HepG2 (cell line): ENCODE measurements around the gene MTREX. TPM values are rescaled to one million over a fixed set of nuclear protein-coding genes. Genes with fewer than 3 reads are reported as not detected.

Source experiments
- ATAC-seq: fragments of 200-7000 bp; cut with Tn5 transposase; 3 replicates; pipeline ENCODE4 v1.9.1; 2020; ENCODE audit warnings: mild to moderate bottlenecking, moderate library complexity
- BruUV-seq: library from RNA; stranded (reverse); fragments of 400-500 nt; replicated peaks from 2 replicates; lab custom pipeline; 2021; lab: Mats Ljungman, UMichigan
- CTCF ChIA-PET: fragments of 300-600 bp; formaldehyde crosslinking; extraction: SDS; loops from one replicate; lab custom pipeline; 2021; ENCODE audit warnings: low total read pairs, inconsistent platforms, low intra/inter-chr PET ratio; lab: Yijun Ruan, JAX
- POLR2A ChIA-PET: fragments of 350-600 bp; sonication (Branson Sonifier 250); formaldehyde crosslinking; loops from one replicate; lab custom pipeline; 2020; ENCODE audit warnings: antibody characterized with exemption, inconsistent platforms; lab: Yijun Ruan, JAX
- DNase-seq: peaks from one replicate; pipeline ENCODE4 v3.0.0-alpha.2; 2015; ENCODE audit warnings: low spot score
- FAIRE-seq: peaks from 3 replicates; lab custom pipeline; 2011; peaks lifted over from hg19 to GRCh38; lab: Jason Lieb, UNC
- H2AFZ ChIP-seq: one replicate; pipeline ENCODE4 v1.6.1; 2011; ENCODE audit warnings: low read length, inconsistent platforms
- H3K27ac ChIP-seq: fragments of 300-600 bp; 3 replicates; pipeline ENCODE4 v1.8.0; 2011; ENCODE audit warnings: mixed run types, mild to moderate bottlenecking, mixed read lengths, low read length, inconsistent platforms; ENCODE audit not compliant: insufficient read depth; ENCODE audit errors: extremely low read length
- H3K27me3 ChIP-seq, 2 experiments: fragments of 200-600 bp in 1 of 2; 2 replicates in 1 of 2; 3 replicates in 1 of 2; pipeline versions ENCODE4 v1.6.0 to v1.8.0; 2011; ENCODE audit warnings: low read length in 2 of 2, mild to moderate bottlenecking in 2 of 2, moderate library complexity in 2 of 2, inconsistent platforms in 1 of 2; ENCODE audit not compliant: insufficient read depth in 2 of 2, control insufficient read depth in 1 of 2
- H3K36me3 ChIP-seq, 2 experiments: fragments of 200-600 bp in 1 of 2; replicated peaks in 1 of 2; 2 replicates in 1 of 2; 3 replicates in 1 of 2; pipeline versions ENCODE4 v1.5.1 to v1.8.0; 2011; ENCODE audit warnings: low read length in 2 of 2, inconsistent platforms in 1 of 2; ENCODE audit not compliant: insufficient read depth in 2 of 2, control insufficient read depth in 1 of 2
- H3K4me1 ChIP-seq: 2 replicates; pipeline ENCODE4 v1.5.1; 2012; ENCODE audit warnings: low read length, inconsistent platforms; ENCODE audit not compliant: insufficient read depth
- H3K4me2 ChIP-seq: 2 replicates; pipeline ENCODE4 v1.6.0; 2011; ENCODE audit warnings: low read depth, low read length, inconsistent platforms
- H3K4me3 ChIP-seq, 3 experiments: fragments of 200-600 bp in 1 of 3; sonication (generic), shearing (Covaris generic) in 1 of 3; replicated peaks in 1 of 3; 2 replicates each; pipeline ENCODE4 v1.5.1; 2011 to 2016; ENCODE audit warnings: low read length in 3 of 3, inconsistent platforms in 2 of 3, low read depth in 2 of 3, mild to moderate bottlenecking in 2 of 3, control low read depth in 1 of 3, mixed read lengths in 1 of 3; ENCODE audit not compliant: insufficient read depth in 1 of 3
- H3K79me2 ChIP-seq: one replicate; pipeline ENCODE4 v1.6.1; 2011; ENCODE audit warnings: low read length, inconsistent platforms; ENCODE audit not compliant: insufficient read depth
- H3K9ac ChIP-seq: 2 replicates; pipeline ENCODE4 v1.6.0; 2011; ENCODE audit warnings: mild to moderate bottlenecking, low read depth, low read length, inconsistent platforms; ENCODE audit not compliant: insufficient read depth
- H3K9me3 ChIP-seq: 2 replicates; pipeline ENCODE4 v1.5.1; 2012; ENCODE audit warnings: mild to moderate bottlenecking, low read length
- H4K20me1 ChIP-seq: 2 replicates; pipeline ENCODE4 v1.6.0; 2011; ENCODE audit warnings: inconsistent platforms, mild to moderate bottlenecking, low read length, moderate library complexity; ENCODE audit not compliant: insufficient read depth
- CEBPG ChIP-seq: IDR thresholded peaks from 2 replicates; pipeline ENCODE4 v1.6.1; 2016
- DMAP1 ChIP-seq: IDR thresholded peaks from 2 replicates; pipeline ENCODE4 v1.6.1; 2016
- E2F1 ChIP-seq: sonication (generic); formaldehyde crosslinking; IDR thresholded peaks from 2 replicates; pipeline ENCODE4 v1.5.0; 2020; ENCODE audit warnings: missing genetic modification reagents
- HES4 ChIP-seq: sonication (generic); formaldehyde crosslinking; IDR thresholded peaks from 2 replicates; pipeline ENCODE4 v1.9.0; 2021; ENCODE audit warnings: mild to moderate bottlenecking, missing genetic modification reagents, borderline replicate concordance
- KLF16 ChIP-seq, 2 experiments: sonication (generic) in 1 of 2; formaldehyde crosslinking in 1 of 2; IDR thresholded peaks; 2 replicates each; pipeline versions ENCODE4 v1.6.1 to v1.8.0; 2016 to 2023; ENCODE audit warnings: missing genetic modification reagents in 2 of 2, missing compliant biosample characterization in 1 of 2
- MAFG ChIP-seq: sonication (generic); formaldehyde crosslinking; IDR thresholded peaks from 2 replicates; pipeline ENCODE4 v1.5.1; 2020; ENCODE audit warnings: mild to moderate bottlenecking, missing genetic modification reagents
- MED13 ChIP-seq: sonication (generic); formaldehyde crosslinking; IDR thresholded peaks from 2 replicates; pipeline ENCODE4 v1.5.0; 2020; ENCODE audit warnings: missing genetic modification reagents
- NBN ChIP-seq: fragments of 450-650 bp; conservative IDR thresholded peaks from 2 replicates; pipeline ENCODE4 v1.6.1; 2017
- NFIC ChIP-seq: IDR thresholded peaks from 2 replicates; pipeline ENCODE4 v1.6.1; 2012; ENCODE audit warnings: mild to moderate bottlenecking, low read length, inconsistent platforms
- NR3C1 ChIP-seq: sonication (generic); formaldehyde crosslinking; IDR thresholded peaks from 2 replicates; pipeline ENCODE4 v1.4.0; 2020; ENCODE audit warnings: missing genetic modification reagents
- SALL1 ChIP-seq: sonication (generic); formaldehyde crosslinking; IDR thresholded peaks from 2 replicates; pipeline ENCODE4 v1.8.0; 2022; ENCODE audit warnings: mild to moderate bottlenecking, missing genetic modification reagents
- SMAD3 ChIP-seq: sonication (generic); formaldehyde crosslinking; IDR thresholded peaks from 2 replicates; pipeline ENCODE4 v1.4.0; 2020; ENCODE audit warnings: missing genetic modification reagents
- SP5 ChIP-seq: IDR thresholded peaks from 2 replicates; pipeline ENCODE4 v1.6.1; 2016; ENCODE audit warnings: low read depth, borderline replicate concordance
- ZBTB43 ChIP-seq: sonication (generic); formaldehyde crosslinking; conservative IDR thresholded peaks from 2 replicates; pipeline ENCODE4 v1.4.0; 2020; ENCODE audit warnings: missing genetic modification reagents
- ZFP41 ChIP-seq: sonication (generic); formaldehyde crosslinking; IDR thresholded peaks from 2 replicates; pipeline ENCODE4 v1.4.0; 2020; ENCODE audit warnings: mild to moderate bottlenecking, missing genetic modification reagents, borderline replicate concordance
- ZNF282 ChIP-seq: fragments of 450-650 bp; IDR thresholded peaks from 2 replicates; pipeline ENCODE4 v1.6.1; 2018; ENCODE audit not compliant: partially characterized antibody
- ZNF598 ChIP-seq: sonication (generic); formaldehyde crosslinking; IDR thresholded peaks from 2 replicates; pipeline ENCODE4 v1.5.1; 2020; ENCODE audit warnings: mild to moderate bottlenecking, missing genetic modification reagents, borderline replicate concordance
- ZNF644 ChIP-seq: IDR thresholded peaks from 2 replicates; pipeline ENCODE4 v1.6.1; 2016; ENCODE audit warnings: low read depth
- ZNF713 ChIP-seq: sonication (generic); formaldehyde crosslinking; IDR thresholded peaks from 2 replicates; pipeline ENCODE4 v1.4.0; 2020; ENCODE audit warnings: mild to moderate bottlenecking, missing genetic modification reagents
- ZNF792 ChIP-seq: IDR thresholded peaks from 2 replicates; pipeline ENCODE4 v1.6.1; 2016
- WGBS: methylation state at CpG from one replicate; pipeline ENCODE4 v1.1.6; 2017; ENCODE audit warnings: low lambda C conversion rate; 5-methylcytosine and 5-hydroxymethylcytosine counted together
- in situ Hi-C: cut with HindIII; loops from 2 replicates; pipeline ENCODE4 v1.10.0; 2017; ENCODE audit warnings: low pct_unique_long_range_greater_than_20kb; ENCODE audit not compliant: extremely low pct_ligation_motif_present
- intact Hi-C: fragments of 100-400 bp; cut with micrococcal nuclease; formaldehyde crosslinking; loops from one replicate; pipeline ENCODE4 v1.10.0; 2022; ENCODE audit not compliant: unreplicated experiment
- polyA plus RNA-seq, 8 experiments: library from polyadenylated mRNA; depleted of rRNA in 3 of 8; stranded (reverse) in 7 of 8; unstranded in 1 of 8; fragments of >200 nt; fragmentation: Illumina TruSeq in 4 of 8; extraction: Trizol in 4 of 8; gene quantifications; 2 replicates each; pipeline versions ENCODE4 v1.2.1 to v1.2.3, GENCODE V29; 2011 to 2016; ENCODE audit warnings: low read depth in 4 of 8, missing spikeins in 1 of 8, mixed read lengths in 1 of 8; ENCODE audit not compliant: insufficient read depth in 1 of 8
- total RNA-seq, 5 experiments: library from RNA; depleted of rRNA; stranded (reverse); fragments of >200 nt; fragmentation: Illumina TruSeq; extraction: Trizol; gene quantifications; 2 replicates each; pipeline ENCODE4 v1.2.3, GENCODE V29; 2016; ENCODE audit warnings: low read depth in 1 of 5

Gene MTREX
- total and polyA plus RNA-seq, 2 of the 13 experiments (the other 11 are each of a cell fraction or from before 2014, with no cell fraction given), result 16.4 to 91.5 TPM

GRCh38 chr5:55331321-55331720 lies 23.5 kb downstream of the MTREX start:
- ATAC-seq (no peak), FAIRE-seq (no peak), DNase-seq (no peak)
- CTCF ChIA-PET, result no interaction called here
- H3K79me2 ChIP-seq, result peaks cover 34% of the 10 kb centered on the region
- BruUV-seq, result no TSS peak
- no peaks in the 10 kb centered on the region for H3K27me3 ChIP-seq
- 0 out of 2 replicates have a peak, but pooled peaks cover 2% of the 10 kb centered on the region for H4K20me1 ChIP-seq
- H2AFZ ChIP-seq, result no peak overlapping the region
- POLR2A ChIA-PET, result no interaction called here
- H3K9me3 ChIP-seq, result no peaks in the 10 kb centered on the region
- TF ChIP-seq NFIC (no peak), SP5 (CRISPR knock-in tag) (no peak), CEBPG (CRISPR knock-in tag) (no peak), MAFG (CRISPR knock-in tag) (no peak), ZNF282 (no peak), E2F1 (CRISPR knock-in tag) (no peak), SALL1 (no peak), ZNF792 (CRISPR knock-in tag) (no peak), NBN (no peak), MED13 (CRISPR knock-in tag) (no peak), NR3C1 (CRISPR knock-in tag) (no peak), ZNF713 (CRISPR knock-in tag) (no peak), SMAD3 (CRISPR knock-in tag) (no peak), ZNF598 (no peak), ZFP41 (CRISPR knock-in tag) (no peak), ZBTB43 (no peak), DMAP1 (CRISPR knock-in tag) (no peak), KLF16 (CRISPR knock-in tag; IDR thresholded peaks at IDR 0.05) (no peak), ZNF644 (CRISPR knock-in tag) (no peak), HES4 (CRISPR knock-in tag) (no peak)
- no peak overlapping the region for H3K27ac ChIP-seq
- 96% methylated on average over 3 of the region's 3 CpGs for WGBS
- no peaks in the 10 kb centered on the region for H3K4me1 ChIP-seq
- intact Hi-C loops, result no loop called here
- in situ Hi-C loops, result no loop called here
- no peak overlapping the region for H3K4me3 ChIP-seq
- peaks cover 9 to 59% of the 10 kb centered on the region in 2 experiments for H3K36me3 ChIP-seq
- no peak overlapping the region for H3K9ac ChIP-seq
- no peak overlapping the region for H3K4me2 ChIP-seq
